Measurements from ENCODE around the gene RABGAP1L. TPM values are rescaled to one million over a fixed set of nuclear protein-coding genes. Genes with fewer than 3 reads are reported as not detected.

The RABGAP1L gene
- total RNA-seq, 2 experiments from 2014 or later, result 59.8 to 67.6 TPM

DNA sequence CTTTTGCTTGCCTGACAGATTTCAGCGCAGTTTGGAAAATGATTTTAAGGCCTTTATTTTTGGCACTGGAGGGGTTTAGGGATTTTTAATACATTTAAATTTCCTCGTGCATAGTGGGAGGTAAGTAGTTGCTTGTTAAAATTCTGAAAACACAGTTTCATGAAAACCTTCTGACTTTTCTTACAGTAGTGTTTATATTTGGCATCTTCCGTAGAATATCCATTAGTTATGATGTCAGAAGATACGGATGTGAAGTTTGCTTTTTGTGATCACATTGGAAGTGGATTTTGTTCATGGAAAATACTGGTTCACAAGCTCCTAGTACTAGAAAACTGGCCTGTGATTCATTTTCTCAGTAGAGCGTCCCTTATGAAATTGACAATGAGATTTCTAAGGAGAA is 1.3 kb downstream of the RABGAP1L start:
- H3K27ac ChIP-seq (ENCODE audit: low read depth in 1 of 2, low read length in 2 of 2), result no peak overlapping the region
- H3K9me3 ChIP-seq (ENCODE audit: control insufficient read depth in 1 of 2, insufficient read depth in 1 of 2, low read length in 2 of 2), result no peaks in the 10 kb centered on the region
- Mint-ChIP-seq H3K36me3 (ENCODE audit: low read depth) (peaks cover 11% of the 10 kb centered on the region), H3K27me3 (no peaks in the 10 kb centered on the region), H3K4me3 (peak overlapping the region; percentile 96), H3K4me1 (ENCODE audit: low read depth) (peaks cover 67% of the 10 kb centered on the region), H3K9me3 (no peaks in the 10 kb centered on the region), H3K27ac (peak overlapping the region; percentile 92)
- intact Hi-C loops (cut with DNase I, micrococcal nuclease), result loop anchor here in 1 of 2 experiments (5.0 to 10.0 kb wide), 3 partner anchors 52 to 1626 kb away; partner anchors contain the start of genes PRDX6 and SUCO
- TF ChIP-seq, protein P1, sequence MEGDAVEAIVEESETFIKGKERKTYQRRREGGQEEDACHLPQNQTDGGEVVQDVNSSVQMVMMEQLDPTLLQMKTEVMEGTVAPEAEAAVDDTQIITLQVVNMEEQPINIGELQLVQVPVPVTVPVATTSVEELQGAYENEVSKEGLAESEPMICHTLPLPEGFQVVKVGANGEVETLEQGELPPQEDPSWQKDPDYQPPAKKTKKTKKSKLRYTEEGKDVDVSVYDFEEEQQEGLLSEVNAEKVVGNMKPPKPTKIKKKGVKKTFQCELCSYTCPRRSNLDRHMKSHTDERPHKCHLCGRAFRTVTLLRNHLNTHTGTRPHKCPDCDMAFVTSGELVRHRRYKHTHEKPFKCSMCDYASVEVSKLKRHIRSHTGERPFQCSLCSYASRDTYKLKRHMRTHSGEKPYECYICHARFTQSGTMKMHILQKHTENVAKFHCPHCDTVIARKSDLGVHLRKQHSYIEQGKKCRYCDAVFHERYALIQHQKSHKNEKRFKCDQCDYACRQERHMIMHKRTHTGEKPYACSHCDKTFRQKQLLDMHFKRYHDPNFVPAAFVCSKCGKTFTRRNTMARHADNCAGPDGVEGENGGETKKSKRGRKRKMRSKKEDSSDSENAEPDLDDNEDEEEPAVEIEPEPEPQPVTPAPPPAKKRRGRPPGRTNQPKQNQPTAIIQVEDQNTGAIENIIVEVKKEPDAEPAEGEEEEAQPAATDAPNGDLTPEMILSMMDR (IDR thresholded peaks at IDR 0.05), result no peak
- H3K4me1 ChIP-seq (ENCODE audit: insufficient read depth, low read length), result peaks cover 20% of the 10 kb centered on the region
- ChIA-PET POLR2A (interaction anchor here (1.0 to 2.0 kb wide), 4 partner anchors 138 to 735 kb away, joined by 3 to 6 read pairs (median 4); partner anchors contain the start of genes RC3H1 and ZBTB37), CTCF (no interaction called here)
- H3K27me3 ChIP-seq (ENCODE audit: control insufficient read depth in 1 of 2, insufficient read depth in 2 of 2, low read length in 2 of 2), result no peaks in the 10 kb centered on the region
- no peak for DNase-seq
- H3K4me3 ChIP-seq (ENCODE audit: low read length), result peak overlapping the region; percentile 73
- no peak for ATAC-seq (ENCODE audit: poor library complexity)
- no peaks in the 10 kb centered on the region for H3K36me3 ChIP-seq (ENCODE audit: insufficient read depth, low read length)

DNA sequence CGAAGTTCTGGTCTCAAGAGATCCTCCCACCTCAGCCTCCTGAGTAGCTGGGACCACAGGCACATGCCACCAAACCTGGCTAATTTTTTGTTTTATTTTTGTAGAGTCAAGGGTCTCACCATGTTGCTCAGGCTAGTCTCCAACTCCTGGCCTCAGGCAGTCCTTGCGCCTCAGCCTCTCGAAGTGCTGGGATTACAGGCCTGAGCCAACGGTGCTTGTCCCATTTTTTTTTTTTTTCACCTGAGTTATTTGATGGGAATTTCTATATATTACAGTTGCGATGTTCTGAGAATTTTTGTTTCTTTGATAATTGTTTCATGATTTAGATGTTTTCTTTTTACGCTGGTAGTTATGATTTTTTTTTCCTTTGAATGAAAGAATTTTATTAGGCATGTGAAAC is 2.5 kb downstream of the RABGAP1L start:
- Mint-ChIP-seq H3K9me3 (no peaks in the 10 kb centered on the region), H3K27me3 (no peaks in the 10 kb centered on the region), H3K4me1 (ENCODE audit: low read depth) (peaks cover 79% of the 10 kb centered on the region), H3K36me3 (ENCODE audit: low read depth) (peaks cover 13% of the 10 kb centered on the region), H3K4me3 (peak overlapping the region; percentile 76), H3K27ac (no peak overlapping the region)
- H3K27ac ChIP-seq (ENCODE audit: low read depth in 1 of 2, low read length in 2 of 2), result no peak overlapping the region
- no peak overlapping the region for H3K4me3 ChIP-seq (ENCODE audit: low read length)
- no peak for ATAC-seq (ENCODE audit: poor library complexity)
- no peaks in the 10 kb centered on the region for H3K27me3 ChIP-seq (ENCODE audit: control insufficient read depth in 1 of 2, insufficient read depth in 2 of 2, low read length in 2 of 2)
- CTCF ChIA-PET, result interaction anchor here (0.7 kb wide), 1 partner anchor 56 kb away, joined by 3 read pairs; no protein-coding TSS in a partner anchor
- no peak for DNase-seq
- intact Hi-C loops (cut with DNase I, micrococcal nuclease), result loop anchor here in 1 of 2 experiments (5.0 to 10.0 kb wide), 3 partner anchors 50 to 1627 kb away; partner anchors contain the start of genes PRDX6 and SUCO
- H3K9me3 ChIP-seq (ENCODE audit: control insufficient read depth in 1 of 2, insufficient read depth in 1 of 2, low read length in 2 of 2), result no peaks in the 10 kb centered on the region
- no peaks in the 10 kb centered on the region for H3K36me3 ChIP-seq (ENCODE audit: insufficient read depth, low read length)
- peaks cover 23% of the 10 kb centered on the region for H3K4me1 ChIP-seq (ENCODE audit: insufficient read depth, low read length)
- POLR2A ChIA-PET, result interaction anchor here (0.7 to 2.0 kb wide), 2 partner anchors 10 to 140 kb away, joined by 3 to 6 read pairs; partner anchors contain the start of gene RC3H1
- TF ChIP-seq, protein P1 (IDR thresholded peaks at IDR 0.05), result no peak

DNA sequence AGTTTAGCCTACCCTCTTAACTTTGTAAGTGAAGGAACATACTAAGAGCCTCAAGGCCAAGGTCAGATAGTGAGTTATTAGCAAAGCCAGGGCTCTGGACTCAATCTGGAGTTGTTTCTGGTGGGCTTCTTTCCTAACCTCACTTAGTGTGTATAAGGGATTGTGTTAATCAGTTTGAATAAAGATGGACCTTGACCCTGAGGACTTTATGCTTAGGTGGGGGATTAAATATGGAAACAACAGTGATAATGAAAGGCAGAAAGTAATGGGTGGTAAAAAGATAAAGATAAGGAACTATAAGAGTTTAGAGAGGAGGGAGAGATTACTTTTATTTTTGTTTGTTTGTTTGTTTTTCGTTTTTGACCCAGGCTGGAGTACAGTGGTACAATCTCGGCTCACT is 5.5 kb downstream of the RABGAP1L start:
- Mint-ChIP-seq H3K4me1 (ENCODE audit: low read depth) (peaks cover 76% of the 10 kb centered on the region), H3K36me3 (ENCODE audit: low read depth) (peaks cover 9% of the 10 kb centered on the region), H3K9me3 (no peaks in the 10 kb centered on the region), H3K27me3 (no peaks in the 10 kb centered on the region), H3K4me3 (no peak overlapping the region), H3K27ac (no peak overlapping the region)
- no peak for ATAC-seq (ENCODE audit: poor library complexity)
- Histone ChIP-seq H3K4me1 (ENCODE audit: insufficient read depth, low read length) (peaks cover 19% of the 10 kb centered on the region), H3K27ac (ENCODE audit: low read depth in 1 of 2, low read length in 2 of 2) (no peak overlapping the region), H3K36me3 (ENCODE audit: insufficient read depth, low read length) (no peaks in the 10 kb centered on the region), H3K27me3 (ENCODE audit: control insufficient read depth in 1 of 2, insufficient read depth in 2 of 2, low read length in 2 of 2) (no peaks in the 10 kb centered on the region), H3K4me3 (ENCODE audit: low read length) (no peak overlapping the region), H3K9me3 (ENCODE audit: control insufficient read depth in 1 of 2, insufficient read depth in 1 of 2, low read length in 2 of 2) (no peaks in the 10 kb centered on the region)
- DNase-seq, result no peak
- TF ChIP-seq, protein P1 (IDR thresholded peaks at IDR 0.05), result no peak
- CTCF ChIA-PET, result interaction anchor here (0.9 kb wide), 1 partner anchor 21 kb away, joined by 4 read pairs; no protein-coding TSS in a partner anchor
- POLR2A ChIA-PET, result no interaction called here
- intact Hi-C loops (cut with DNase I, micrococcal nuclease), result loop anchor here in 1 of 2 experiments (5.0 to 10.0 kb wide), 3 partner anchors 47 to 1630 kb away; partner anchors contain the start of genes PRDX6 and SUCO

All from CD4-positive, alpha-beta T cell (primary cell).